ENCODE measurements around the gene GMDS.

Gene GMDS

GRCh38 chr6:1639430-1639829, 606.0 kb downstream of the GMDS start:
- ChIA-PET POLR2A (interaction anchor here (0.7 kb wide), 1 partner anchor 13 kb away, joined by 4 read pairs; no protein-coding TSS in a partner anchor), CTCF (interaction anchor here (1.5 kb wide), 1 partner anchor 12 kb away, joined by 5 read pairs; no protein-coding TSS in a partner anchor)
- Histone ChIP-seq H3K36me3 (ENCODE audit: control insufficient read depth in 4 of 4, insufficient read depth in 4 of 4, low read length in 3 of 4) (peaks cover 0 to 2% (median 0%) of the 10 kb centered on the region in 4 experiments), H3K27me3 (replicated peaks in 2 of 5; ENCODE audit: control insufficient read depth in 4 of 5, insufficient read depth in 5 of 5, low read length in 4 of 5) (no peaks in the 10 kb centered on the region), H3K9me3 (ENCODE audit: control extremely low read depth in 1 of 5, control insufficient read depth in 4 of 5, insufficient read depth in 2 of 5, low read depth in 1 of 5, low read length in 4 of 5) (no peaks in the 10 kb centered on the region), H3K4me3 (ENCODE audit: control insufficient read depth in 1 of 7, extremely low read depth in 1 of 7, insufficient read depth in 4 of 7, low read depth in 2 of 7, low read length in 6 of 7) (no peak overlapping the region), H3K4me1 (ENCODE audit: control extremely low read depth in 1 of 4, control insufficient read depth in 4 of 4, insufficient read depth in 4 of 4, low read length in 3 of 4) (peaks cover 0 to 1% (median 0%) of the 10 kb centered on the region in 4 experiments), H3K27ac (ENCODE audit: insufficient read depth in 1 of 2, low read depth in 1 of 2, low read length in 2 of 2, poor library complexity in 1 of 2, severe bottlenecking in 2 of 2) (no peak overlapping the region)
- 100% methylated on average over 9 of the region's 9 CpGs for WGBS (ENCODE audit: insufficient coverage)
- DNase-seq, result no peak

- ChIA-PET POLR2A (no interaction called here), CTCF (no interaction called here)
- Histone ChIP-seq H3K9me3 (ENCODE audit: control extremely low read depth in 1 of 5, control insufficient read depth in 4 of 5, insufficient read depth in 2 of 5, low read depth in 1 of 5, low read length in 4 of 5) (no peaks in the 10 kb centered on the region), H3K4me1 (ENCODE audit: control extremely low read depth in 1 of 4, control insufficient read depth in 4 of 4, insufficient read depth in 4 of 4, low read length in 3 of 4) (no peaks in the 10 kb centered on the region), H3K4me3 (ENCODE audit: control insufficient read depth in 1 of 7, extremely low read depth in 1 of 7, insufficient read depth in 4 of 7, low read depth in 2 of 7, low read length in 6 of 7) (no peak overlapping the region), H3K27ac (ENCODE audit: insufficient read depth in 1 of 2, low read depth in 1 of 2, low read length in 2 of 2, poor library complexity in 1 of 2, severe bottlenecking in 2 of 2) (no peak overlapping the region), H3K27me3 (replicated peaks in 2 of 5; ENCODE audit: control insufficient read depth in 4 of 5, insufficient read depth in 5 of 5, low read length in 4 of 5) (no peaks in the 10 kb centered on the region), H3K36me3 (ENCODE audit: control insufficient read depth in 4 of 4, insufficient read depth in 4 of 4, low read length in 3 of 4) (peaks cover 0 to 2% (median 0%) of the 10 kb centered on the region in 4 experiments)
- 88% methylated on average over 16 of the region's 20 CpGs for WGBS (ENCODE audit: insufficient coverage)
- DNase-seq, result peak in 1 of 3 donors; percentile 18
Observed at GRCh38 chr6:1636971-1637871, 608.2 kb downstream of the GMDS start.

GRCh38 chr6:1636272-1636825, 609.1 kb downstream of the GMDS start:
- Histone ChIP-seq H3K27ac (ENCODE audit: insufficient read depth in 1 of 2, low read depth in 1 of 2, low read length in 2 of 2, poor library complexity in 1 of 2, severe bottlenecking in 2 of 2) (no peak overlapping the region), H3K27me3 (replicated peaks in 2 of 5; ENCODE audit: control insufficient read depth in 4 of 5, insufficient read depth in 5 of 5, low read length in 4 of 5) (no peaks in the 10 kb centered on the region), H3K4me3 (ENCODE audit: control insufficient read depth in 1 of 7, extremely low read depth in 1 of 7, insufficient read depth in 4 of 7, low read depth in 2 of 7, low read length in 6 of 7) (no peak overlapping the region), H3K36me3 (ENCODE audit: control insufficient read depth in 4 of 4, insufficient read depth in 4 of 4, low read length in 3 of 4) (peaks cover 0 to 2% (median 0%) of the 10 kb centered on the region in 4 experiments), H3K4me1 (ENCODE audit: control extremely low read depth in 1 of 4, control insufficient read depth in 4 of 4, insufficient read depth in 4 of 4, low read length in 3 of 4) (no peaks in the 10 kb centered on the region), H3K9me3 (ENCODE audit: control extremely low read depth in 1 of 5, control insufficient read depth in 4 of 5, insufficient read depth in 2 of 5, low read depth in 1 of 5, low read length in 4 of 5) (no peaks in the 10 kb centered on the region)
- CTCF ChIA-PET, result no interaction called here
- WGBS (ENCODE audit: insufficient coverage), result 94% methylated on average over 9 of the region's 9 CpGs
- POLR2A ChIA-PET, result no interaction called here
- DNase-seq, result no peak

- H3K27ac ChIP-seq (ENCODE audit: insufficient read depth in 1 of 2, low read depth in 1 of 2, low read length in 2 of 2, poor library complexity in 1 of 2, severe bottlenecking in 2 of 2), result no peak overlapping the region
- H3K4me3 ChIP-seq (ENCODE audit: control insufficient read depth in 1 of 7, extremely low read depth in 1 of 7, insufficient read depth in 4 of 7, low read depth in 2 of 7, low read length in 6 of 7), result no peak overlapping the region
- peaks cover 0 to 5% (median 0%) of the 10 kb centered on the region in 5 experiments for H3K27me3 ChIP-seq (replicated peaks in 2 of 5; ENCODE audit: control insufficient read depth in 4 of 5, insufficient read depth in 5 of 5, low read length in 4 of 5)
- H3K9me3 ChIP-seq (ENCODE audit: control extremely low read depth in 1 of 5, control insufficient read depth in 4 of 5, insufficient read depth in 2 of 5, low read depth in 1 of 5, low read length in 4 of 5), result no peaks in the 10 kb centered on the region
- no peak for DNase-seq
- H3K4me1 ChIP-seq (ENCODE audit: control extremely low read depth in 1 of 4, control insufficient read depth in 4 of 4, insufficient read depth in 4 of 4, low read length in 3 of 4), result no peaks in the 10 kb centered on the region
- ChIA-PET POLR2A (no interaction called here), CTCF (no interaction called here)
- 91% methylated on average over 22 of the region's 23 CpGs for whole genome bisulfite sequencing (ENCODE audit: insufficient coverage)
- H3K36me3 ChIP-seq (ENCODE audit: control insufficient read depth in 4 of 4, insufficient read depth in 4 of 4, low read length in 3 of 4), result peaks cover 0 to 2% (median 0%) of the 10 kb centered on the region in 4 experiments
Observed at GRCh38 chr6:1635305-1636010, 609.9 kb downstream of the GMDS start.

GRCh38 chr6:1634081-1634480, 611.3 kb downstream of the GMDS start:
- Histone ChIP-seq H3K4me3 (ENCODE audit: control insufficient read depth in 1 of 7, extremely low read depth in 1 of 7, insufficient read depth in 4 of 7, low read depth in 2 of 7, low read length in 6 of 7) (no peak overlapping the region), H3K27ac (ENCODE audit: insufficient read depth in 1 of 2, low read depth in 1 of 2, low read length in 2 of 2, poor library complexity in 1 of 2, severe bottlenecking in 2 of 2) (no peak overlapping the region), H3K4me1 (ENCODE audit: control extremely low read depth in 1 of 4, control insufficient read depth in 4 of 4, insufficient read depth in 4 of 4, low read length in 3 of 4) (no peaks in the 10 kb centered on the region), H3K9me3 (ENCODE audit: control extremely low read depth in 1 of 5, control insufficient read depth in 4 of 5, insufficient read depth in 2 of 5, low read depth in 1 of 5, low read length in 4 of 5) (no peaks in the 10 kb centered on the region), H3K27me3 (replicated peaks in 2 of 5; ENCODE audit: control insufficient read depth in 4 of 5, insufficient read depth in 5 of 5, low read length in 4 of 5) (peaks cover 0 to 11% (median 0%) of the 10 kb centered on the region in 5 experiments), H3K36me3 (ENCODE audit: control insufficient read depth in 4 of 4, insufficient read depth in 4 of 4, low read length in 3 of 4) (peaks cover 0 to 3% (median 0%) of the 10 kb centered on the region in 4 experiments)
- CTCF ChIA-PET, result no interaction called here
- 97% methylated on average over 4 of the region's 4 CpGs for WGBS (ENCODE audit: insufficient coverage)
- no peak for DNase-seq
- POLR2A ChIA-PET, result no interaction called here

GRCh38 chr6:1633366-1634021, 611.9 kb downstream of the GMDS start:
- CTCF ChIA-PET, result no interaction called here
- WGBS (ENCODE audit: insufficient coverage), result over 99% methylated on average over 16 of the region's 16 CpGs

More at GRCh38 chr6:1633366-1634021, 611.9 kb downstream of the GMDS start:
- DNase-seq, result no peak
- no peaks in the 10 kb centered on the region for H3K4me1 ChIP-seq (ENCODE audit: control extremely low read depth in 1 of 4, control insufficient read depth in 4 of 4, insufficient read depth in 4 of 4, low read length in 3 of 4)
- H3K9me3 ChIP-seq (ENCODE audit: control extremely low read depth in 1 of 5, control insufficient read depth in 4 of 5, insufficient read depth in 2 of 5, low read depth in 1 of 5, low read length in 4 of 5), result no peaks in the 10 kb centered on the region
- no peak overlapping the region for H3K4me3 ChIP-seq (ENCODE audit: control insufficient read depth in 1 of 7, extremely low read depth in 1 of 7, insufficient read depth in 4 of 7, low read depth in 2 of 7, low read length in 6 of 7)
- no peak overlapping the region for H3K27ac ChIP-seq (ENCODE audit: insufficient read depth in 1 of 2, low read depth in 1 of 2, low read length in 2 of 2, poor library complexity in 1 of 2, severe bottlenecking in 2 of 2)
- POLR2A ChIA-PET, result no interaction called here
- peaks cover 0 to 3% (median 0%) of the 10 kb centered on the region in 4 experiments for H3K36me3 ChIP-seq (ENCODE audit: control insufficient read depth in 4 of 4, insufficient read depth in 4 of 4, low read length in 3 of 4)
- peaks cover 0 to 17% (median 1%) of the 10 kb centered on the region in 5 experiments for H3K27me3 ChIP-seq (replicated peaks in 2 of 5; ENCODE audit: control insufficient read depth in 4 of 5, insufficient read depth in 5 of 5, low read length in 4 of 5)

Measured in common myeloid progenitor, CD34-positive (primary cell).